Muscle layer of colon (tissue), 2 donors: ENCODE data around the gene YAP1.

Experiments used
- H3K27ac ChIP-seq: one replicate; pipeline ENCODE4 v1.7.0; 2013; ENCODE audit warnings: low read depth, mild to moderate bottlenecking, low read length, moderate library complexity
- H3K27me3 ChIP-seq, 2 donors: one replicate each; pipeline ENCODE4 v1.7.0; 2013; ENCODE audit warnings: low read length in 2 of 2, mild to moderate bottlenecking in 2 of 2; ENCODE audit not compliant: insufficient read depth in 2 of 2, control insufficient read depth in 1 of 2
- H3K36me3 ChIP-seq: one replicate; pipeline ENCODE4 v1.7.0; 2013; ENCODE audit warnings: mild to moderate bottlenecking, low read length; ENCODE audit not compliant: insufficient read depth
- H3K4me1 ChIP-seq: one replicate; pipeline ENCODE4 v1.7.0; 2013; ENCODE audit warnings: mild to moderate bottlenecking, low read length; ENCODE audit not compliant: insufficient read depth
- H3K4me3 ChIP-seq, 2 donors: one replicate each; pipeline ENCODE4 v1.7.0; 2013; ENCODE audit warnings: low read length in 2 of 2, low read depth in 1 of 2, mild to moderate bottlenecking in 1 of 2, moderate library complexity in 1 of 2
- H3K9ac ChIP-seq: one replicate; pipeline ENCODE4 v1.7.0; 2013; ENCODE audit warnings: low read length
- H3K9me3 ChIP-seq: one replicate; pipeline ENCODE4 v1.7.0; 2013; ENCODE audit warnings: mild to moderate bottlenecking, low read length
- donor health status: abdominal sarcoma.
- donor health status: Adenocarcinoma of cecum.

YAP1 gene

DNA sequence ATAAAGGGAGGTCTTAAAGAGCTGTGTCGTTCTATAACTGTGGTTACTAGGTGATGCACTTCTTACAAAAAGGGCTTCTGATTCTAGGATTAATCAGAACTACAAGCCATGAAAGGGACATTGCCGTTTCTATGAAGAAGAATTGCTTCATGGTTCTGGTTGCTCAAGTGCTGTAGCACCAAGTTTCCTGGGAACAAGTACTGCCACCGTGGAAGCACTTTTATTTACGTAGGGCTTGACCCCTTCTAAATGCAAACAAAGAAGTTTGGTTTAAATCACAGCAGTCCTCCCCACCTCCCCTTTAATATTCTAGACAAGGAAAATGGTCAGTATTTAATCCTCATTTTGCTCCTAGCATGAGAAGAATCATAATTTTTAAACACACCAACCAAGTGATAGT is 9.8 kb downstream of the YAP1 start:
- peaks cover 50% of the 10 kb centered on the region for H3K4me1 ChIP-seq
- no peak overlapping the region for H3K27ac ChIP-seq
- H3K27me3 ChIP-seq, result no peaks in the 10 kb centered on the region
- no peaks in the 10 kb centered on the region for H3K9me3 ChIP-seq
- no peak overlapping the region for H3K4me3 ChIP-seq
- H3K36me3 ChIP-seq, result no peaks in the 10 kb centered on the region
- H3K9ac ChIP-seq, result no peak overlapping the region

DNA sequence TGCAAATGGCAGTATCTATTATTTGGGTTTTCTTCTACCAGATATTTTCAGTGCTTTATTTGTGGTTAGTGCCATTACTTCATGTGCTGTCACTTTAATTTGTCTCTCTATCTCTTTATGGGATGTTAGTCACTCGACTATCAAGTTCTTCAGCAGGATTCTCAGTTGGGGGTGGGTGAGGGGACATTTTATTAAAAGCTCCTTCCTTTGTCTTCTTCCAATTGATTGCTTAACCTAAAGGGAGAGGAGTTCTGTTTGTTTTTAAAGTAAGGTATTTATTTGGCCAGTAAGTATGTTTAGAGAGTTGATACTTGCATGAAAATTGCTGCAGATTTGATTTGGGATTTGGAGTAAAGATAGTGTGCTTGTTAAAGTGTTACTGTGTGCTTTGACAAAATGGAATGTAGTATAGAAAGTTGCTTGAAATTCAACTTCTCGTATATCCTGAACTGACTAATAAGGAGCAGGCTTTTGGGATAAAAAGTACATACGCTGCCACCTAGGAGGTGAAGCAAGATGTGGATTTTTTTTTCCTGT is 10.3 kb downstream of the YAP1 start:
- Histone ChIP-seq H3K9me3 (no peaks in the 10 kb centered on the region), H3K9ac (no peak overlapping the region), H3K4me3 (no peak overlapping the region), H3K27me3 (no peaks in the 10 kb centered on the region), H3K4me1 (peaks cover 48% of the 10 kb centered on the region), H3K27ac (no peak overlapping the region), H3K36me3 (no peaks in the 10 kb centered on the region)

DNA sequence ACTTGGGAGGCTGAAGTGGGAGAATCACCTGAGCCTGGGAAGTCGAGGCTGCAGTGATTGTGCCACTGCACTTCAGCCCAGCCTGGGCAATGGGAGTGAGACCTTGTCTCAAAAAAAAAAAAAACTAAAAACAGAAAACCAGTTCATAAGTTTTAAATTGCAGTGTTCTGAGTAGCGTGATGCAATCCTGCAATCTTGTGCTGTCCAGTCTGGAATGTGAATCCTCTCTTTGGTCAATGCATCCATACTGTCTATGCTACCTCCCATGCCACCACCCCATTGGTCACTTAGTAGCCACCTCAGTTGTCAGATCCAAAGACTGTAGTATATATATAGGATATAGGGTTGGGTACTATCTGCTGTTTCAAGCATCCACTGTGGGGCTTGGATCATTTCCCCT is 11.1 kb downstream of the YAP1 start:
- Histone ChIP-seq H3K9ac (no peak overlapping the region), H3K4me3 (no peak overlapping the region), H3K27ac (no peak overlapping the region), H3K27me3 (no peaks in the 10 kb centered on the region), H3K9me3 (no peaks in the 10 kb centered on the region), H3K36me3 (peaks cover under 1% of the 10 kb centered on the region), H3K4me1 (peaks cover 40% of the 10 kb centered on the region)

DNA sequence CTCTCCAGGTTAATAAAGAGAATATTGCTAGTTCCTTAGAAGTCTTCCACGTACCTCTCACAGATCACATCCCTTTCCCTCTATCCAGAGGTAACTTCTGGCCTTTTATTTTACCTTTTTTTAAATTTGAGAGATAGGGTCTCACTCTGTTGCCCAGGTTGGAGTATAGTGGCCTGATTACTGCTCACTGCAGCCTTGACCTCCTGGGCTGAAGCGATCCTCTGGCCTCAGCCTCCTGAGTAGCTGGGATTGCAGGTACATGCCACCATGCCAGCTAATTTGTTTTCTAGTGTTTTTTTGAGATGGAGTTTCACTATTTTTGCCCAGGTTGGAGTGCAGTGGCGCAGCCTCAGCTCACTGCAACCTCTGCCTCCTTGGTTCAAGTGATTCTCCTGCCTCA is 24.4 kb downstream of the YAP1 start:
- Histone ChIP-seq H3K4me1 (peaks cover 24% of the 10 kb centered on the region), H3K27ac (no peak overlapping the region)

DNA sequence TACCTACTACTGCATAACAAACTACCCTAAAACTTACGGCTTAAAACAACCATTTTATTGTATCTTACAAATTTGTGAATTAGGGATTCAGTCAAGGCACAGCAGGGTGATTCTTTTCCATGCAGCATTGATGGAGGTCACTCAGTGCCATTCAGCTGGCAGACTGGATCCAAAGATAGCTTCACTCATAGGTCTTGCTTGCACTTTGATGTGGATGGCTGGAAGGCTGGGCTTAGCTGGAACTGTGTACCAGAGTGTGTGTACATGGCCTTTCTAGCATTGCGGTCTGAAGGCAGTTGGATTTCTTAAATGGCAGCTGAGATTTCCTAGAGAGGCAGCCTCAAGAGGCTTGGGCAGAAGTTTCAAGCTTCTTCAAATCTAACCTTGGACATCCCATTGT is 25.0 kb downstream of the YAP1 start:
- Histone ChIP-seq H3K9ac (no peak overlapping the region), H3K27me3 (no peaks in the 10 kb centered on the region), H3K4me1 (peaks cover 25% of the 10 kb centered on the region), H3K27ac (no peak overlapping the region), H3K4me3 (no peak overlapping the region), H3K36me3 (no peaks in the 10 kb centered on the region), H3K9me3 (no peaks in the 10 kb centered on the region)

More for the DNA sequence above, 24.4 kb downstream of the YAP1 start:
- Histone ChIP-seq H3K9me3 (no peaks in the 10 kb centered on the region), H3K4me3 (no peak overlapping the region), H3K27me3 (no peaks in the 10 kb centered on the region), H3K36me3 (no peaks in the 10 kb centered on the region), H3K9ac (no peak overlapping the region)

DNA sequence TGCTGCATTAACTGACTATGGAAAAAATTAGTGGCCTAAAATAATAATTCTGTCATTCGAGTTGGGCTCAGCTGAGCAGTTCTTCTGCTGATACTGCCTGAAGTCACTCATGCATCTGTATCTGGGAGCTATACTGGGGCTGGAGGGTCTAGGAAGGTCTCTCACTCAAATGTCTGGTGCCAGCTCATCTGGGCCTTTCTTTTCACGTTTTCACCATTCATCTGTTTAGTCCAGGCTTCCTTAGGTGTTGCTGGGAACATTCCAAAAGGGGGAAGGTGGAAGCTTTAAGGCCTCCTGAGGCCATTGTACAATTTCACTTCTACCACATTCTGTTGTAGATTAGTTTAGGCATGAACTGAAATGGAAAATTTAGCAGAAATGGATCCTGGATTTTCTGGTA is 28.0 kb downstream of the YAP1 start:
- no peaks in the 10 kb centered on the region for H3K36me3 ChIP-seq
- H3K4me3 ChIP-seq, result no peak overlapping the region
- no peak overlapping the region for H3K9ac ChIP-seq
- peaks cover 24% of the 10 kb centered on the region for H3K4me1 ChIP-seq
- H3K9me3 ChIP-seq, result no peaks in the 10 kb centered on the region
- H3K27me3 ChIP-seq, result no peaks in the 10 kb centered on the region
- H3K27ac ChIP-seq, result no peak overlapping the region

DNA sequence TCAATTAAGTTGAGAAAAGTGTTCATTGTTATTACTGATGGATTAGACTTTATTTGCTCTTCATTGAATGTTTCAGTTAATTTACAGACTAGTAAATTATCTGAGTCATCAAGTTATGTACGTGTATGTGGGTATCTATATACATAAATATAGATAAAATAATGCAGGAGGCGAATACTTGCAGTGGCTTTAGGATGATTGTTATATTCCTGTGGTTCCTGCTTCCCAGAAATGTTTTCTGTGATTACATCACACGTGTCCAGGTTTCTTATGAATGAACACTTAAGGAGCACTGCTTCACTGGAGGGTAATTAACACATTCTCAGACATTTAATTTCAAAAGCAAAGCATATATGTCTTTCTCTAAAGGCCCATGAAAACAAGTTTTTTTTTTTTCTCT is 28.4 kb downstream of the YAP1 start:
- H3K27me3 ChIP-seq, result no peaks in the 10 kb centered on the region
- H3K36me3 ChIP-seq, result no peaks in the 10 kb centered on the region
- peaks cover 24% of the 10 kb centered on the region for H3K4me1 ChIP-seq
- no peak overlapping the region for H3K27ac ChIP-seq
- H3K9me3 ChIP-seq, result no peaks in the 10 kb centered on the region
- H3K4me3 ChIP-seq, result no peak overlapping the region
- no peak overlapping the region for H3K9ac ChIP-seq

DNA sequence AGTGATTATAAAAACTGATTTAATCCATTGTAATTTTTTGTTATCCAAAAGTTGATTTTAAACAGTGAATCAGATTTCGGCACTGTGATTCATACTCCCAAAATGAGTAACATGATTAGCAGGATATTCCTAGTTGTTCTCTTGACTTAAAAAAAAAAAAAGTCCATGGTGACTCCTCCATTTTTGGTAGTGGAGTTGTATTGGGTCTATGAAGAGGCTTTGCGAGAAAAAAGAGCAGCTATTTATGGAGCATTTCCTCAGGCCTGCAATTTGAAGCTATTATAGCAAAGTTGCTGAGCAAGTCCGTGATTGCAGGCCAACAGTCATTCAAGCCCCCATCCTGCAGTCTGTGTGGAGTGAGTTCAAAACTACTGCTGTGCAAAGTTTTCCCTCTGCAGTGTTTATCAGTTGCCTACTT is 28.8 kb downstream of the YAP1 start:
- Histone ChIP-seq H3K27ac (peak overlapping the region; percentile 39), H3K36me3 (no peaks in the 10 kb centered on the region), H3K9ac (no peak overlapping the region), H3K4me3 (no peak overlapping the region), H3K4me1 (peaks cover 24% of the 10 kb centered on the region), H3K9me3 (no peaks in the 10 kb centered on the region), H3K27me3 (no peaks in the 10 kb centered on the region)

DNA sequence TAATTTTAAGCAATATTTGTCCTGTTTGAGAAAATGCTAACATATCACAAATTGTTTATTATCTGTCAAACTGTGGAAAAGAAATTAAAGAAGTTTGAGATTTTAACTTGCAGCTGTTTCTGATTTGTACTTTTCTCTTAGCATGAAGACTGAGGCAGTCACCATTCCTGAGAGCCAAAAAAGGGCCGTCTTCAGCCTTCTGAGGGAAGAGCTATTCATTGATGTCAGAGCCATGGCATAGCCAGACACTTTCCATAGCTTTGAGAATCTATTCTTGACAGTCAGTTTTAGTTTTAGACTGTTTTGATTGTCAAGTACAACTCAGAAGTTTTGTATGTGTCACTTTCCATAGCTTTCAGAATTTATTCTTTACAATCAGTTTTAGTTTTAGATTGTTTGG is 32.1 kb downstream of the YAP1 start:
- H3K4me1 ChIP-seq, result peaks cover 32% of the 10 kb centered on the region
- no peaks in the 10 kb centered on the region for H3K9me3 ChIP-seq
- no peaks in the 10 kb centered on the region for H3K27me3 ChIP-seq
- H3K36me3 ChIP-seq, result no peaks in the 10 kb centered on the region
- no peak overlapping the region for H3K27ac ChIP-seq
- no peak overlapping the region for H3K9ac ChIP-seq
- no peak overlapping the region for H3K4me3 ChIP-seq

DNA sequence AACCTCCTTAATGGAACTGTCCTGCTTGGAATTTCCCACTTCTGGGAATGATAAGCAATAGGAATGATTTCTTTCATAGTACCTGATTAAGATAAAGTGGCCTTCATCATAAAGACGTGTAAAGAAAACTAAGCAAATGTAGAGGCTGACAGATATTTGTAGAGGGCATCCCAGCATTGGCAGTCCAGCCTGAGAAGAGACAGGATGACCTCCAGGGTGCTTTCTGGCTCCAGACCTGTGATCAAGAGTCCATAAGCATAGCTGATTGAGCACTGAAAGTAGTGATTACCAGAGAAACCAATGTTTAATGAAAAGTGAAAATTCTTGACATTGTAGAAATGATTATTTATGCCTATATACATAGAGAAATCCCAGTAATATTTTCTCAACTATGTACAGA is 33.6 kb downstream of the YAP1 start:
- Histone ChIP-seq H3K27ac (no peak overlapping the region), H3K4me1 (peaks cover 33% of the 10 kb centered on the region)

DNA sequence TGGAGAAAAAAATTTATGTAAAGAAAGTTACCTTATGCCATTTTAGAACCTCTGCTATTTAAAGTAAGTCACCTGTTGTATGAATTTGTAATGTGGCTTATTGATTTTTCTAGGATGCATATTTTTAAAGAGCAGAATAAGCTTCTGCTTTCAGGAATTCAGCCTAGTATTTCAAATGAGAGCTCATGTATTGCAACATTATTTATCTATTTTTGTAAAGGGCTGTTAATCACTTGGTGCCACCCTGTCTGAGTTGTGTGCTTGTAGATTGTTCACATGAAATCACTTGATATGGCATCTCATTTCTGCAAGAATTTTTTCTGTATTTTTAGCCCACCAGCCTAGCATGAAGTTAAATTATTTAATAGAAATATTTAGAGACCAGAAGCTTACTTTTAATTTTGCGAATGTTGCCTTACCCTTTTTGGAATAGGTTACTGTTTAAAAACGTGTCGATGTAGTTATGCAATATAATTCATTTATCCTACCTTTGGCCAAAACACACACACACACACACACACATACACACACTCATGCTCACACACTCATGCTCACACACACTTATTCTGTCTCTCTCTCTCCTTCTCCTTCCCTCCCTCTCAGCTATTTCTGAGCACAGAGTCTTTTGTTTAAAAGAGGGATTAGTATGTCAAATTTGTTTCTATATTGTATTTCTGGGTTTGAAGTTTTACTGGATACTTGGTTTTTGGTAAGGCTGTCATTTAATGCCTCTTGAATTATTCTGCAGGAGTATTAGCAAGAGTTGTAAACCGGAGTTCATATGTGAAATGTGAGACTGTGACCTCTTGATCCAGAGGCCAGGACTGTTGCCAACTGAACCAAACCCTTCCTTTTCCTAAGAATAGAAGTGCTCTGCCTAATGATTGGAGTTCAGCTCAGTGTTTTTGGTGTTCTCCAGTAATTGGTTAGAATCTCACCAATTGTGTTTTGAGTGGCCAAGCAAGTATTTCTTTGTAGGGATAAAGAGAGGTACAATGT is 34.4 kb downstream of the YAP1 start:
- H3K36me3 ChIP-seq, result no peaks in the 10 kb centered on the region
- peaks cover 25% of the 10 kb centered on the region for H3K4me1 ChIP-seq
- no peak overlapping the region for H3K9ac ChIP-seq

More for the DNA sequence above, 33.6 kb downstream of the YAP1 start:
- Histone ChIP-seq H3K9ac (no peak overlapping the region), H3K36me3 (no peaks in the 10 kb centered on the region), H3K27me3 (no peaks in the 10 kb centered on the region), H3K4me3 (no peak overlapping the region), H3K9me3 (no peaks in the 10 kb centered on the region)

More for the DNA sequence above, 34.4 kb downstream of the YAP1 start:
- Histone ChIP-seq H3K27ac (no peak overlapping the region), H3K27me3 (no peaks in the 10 kb centered on the region), H3K4me3 (no peak overlapping the region), H3K9me3 (no peaks in the 10 kb centered on the region)
